Esophagus (tissue), 2 donors: ENCODE data around the gene NME3. TPM values are rescaled to one million over a fixed set of nuclear protein-coding genes. Genes with fewer than 3 reads are reported as not detected.

ENCODE experiments used
- H3K27ac ChIP-seq, 2 donors: one replicate each; pipeline ENCODE4 v1.5.1; 2013; ENCODE audit warnings: low read depth in 2 of 2, mild to moderate bottlenecking in 2 of 2, inconsistent platforms in 1 of 2, low read length in 1 of 2, moderate library complexity in 1 of 2
- H3K27me3 ChIP-seq, 2 donors: one replicate each; pipeline ENCODE4 v1.6.1; 2013; ENCODE audit warnings: low read length in 2 of 2, control low read depth in 1 of 2, mild to moderate bottlenecking in 1 of 2; ENCODE audit not compliant: insufficient read depth in 2 of 2, control insufficient read depth in 1 of 2
- H3K36me3 ChIP-seq, 2 donors: one replicate each; pipeline ENCODE4 v1.6.1; 2013; ENCODE audit warnings: low read length in 1 of 2; ENCODE audit not compliant: control insufficient read depth in 2 of 2, insufficient read depth in 2 of 2
- H3K4me1 ChIP-seq, 2 donors: one replicate each; pipeline ENCODE4 v1.6.1; 2013; ENCODE audit warnings: low read length in 1 of 2; ENCODE audit not compliant: control insufficient read depth in 2 of 2, insufficient read depth in 2 of 2
- H3K4me3 ChIP-seq, 2 donors: one replicate each; pipeline ENCODE4 v1.5.1; 2013; ENCODE audit warnings: low read length in 2 of 2, mild to moderate bottlenecking in 2 of 2, low read depth in 1 of 2, moderate library complexity in 1 of 2
- H3K9me3 ChIP-seq, 2 donors: one replicate each; pipeline ENCODE4 v1.6.1; 2013; ENCODE audit warnings: mild to moderate bottlenecking in 2 of 2, low read depth in 1 of 2, low read length in 1 of 2, moderate library complexity in 1 of 2; ENCODE audit not compliant: control insufficient read depth in 2 of 2, insufficient read depth in 1 of 2
- WGBS, 2 donors: extraction: QIAGEN DNeasy Blood & Tissue Kit; methylation state at CpG; one replicate each; pipeline ENCODE4 v1.1.7; 2013; 5-methylcytosine and 5-hydroxymethylcytosine counted together
- polyA plus RNA-seq, 2 donors: library from polyadenylated mRNA; stranded (reverse); fragments of 200-250 nt; gene quantifications; one replicate each; pipeline ENCODE4 v1.2.3, GENCODE V29; 2013
- donor health status: healthy with polysubstance abuse.
- donor health status: Bipolar disorder and iron deficiency.

The NME3 gene
- polyA plus RNA-seq, 2 donors, result 51.0 to 102 TPM

GRCh38 chr16:1782408-1783264, 11.3 kb upstream of the NME3 start, which contains the start of the genes NUBP2 and SPSB3:
TSS of gene NUBP2 (plus strand) at chr16:1782960. CDS start at chr16:1783021, 61 bp downstream.
TSS of gene SPSB3 (minus strand) at chr16:1782571. CDS start at chr16:1781483, 1,088 bp downstream.
- Histone ChIP-seq H3K36me3 (peaks cover 0 to 40% of the 10 kb centered on the region in 2 donors), H3K27me3 (no peaks in the 10 kb centered on the region), H3K4me1 (peaks cover 8 to 16% of the 10 kb centered on the region in 2 donors), H3K27ac (peak within 1 kb of the TSS; percentile 93 to 94), H3K9me3 (peaks cover 0 to 2% of the 10 kb centered on the region in 2 donors), H3K4me3 (peak within 1 kb of the TSS; percentile 78 to 84)
- 0% methylated on average over 85 to 102 of the region's 102 CpGs for WGBS, 2 donors

GRCh38 chr16:1781758-1782407, 10.5 kb upstream of the NME3 start:
- peak overlapping the region; percentile 93 to 94 for H3K27ac ChIP-seq
- peaks cover 8 to 17% of the 10 kb centered on the region in 2 donors for H3K4me1 ChIP-seq
- H3K27me3 ChIP-seq, result no peaks in the 10 kb centered on the region
- peaks cover 0 to 39% of the 10 kb centered on the region in 2 donors for H3K36me3 ChIP-seq
- H3K4me3 ChIP-seq, result peak overlapping the region; percentile 75 to 78
- H3K9me3 ChIP-seq, result peaks cover 0 to 2% of the 10 kb centered on the region in 2 donors
- WGBS, 2 donors, result 1% methylated on average over 60 to 70 of the region's 70 CpGs

- peaks cover 0 to 2% of the 10 kb centered on the region in 2 donors for H3K9me3 ChIP-seq
- no peaks in the 10 kb centered on the region for H3K27me3 ChIP-seq
- peak overlapping the region; percentile 93 to 94 for H3K27ac ChIP-seq
- peaks cover 0 to 40% of the 10 kb centered on the region in 2 donors for H3K36me3 ChIP-seq
- H3K4me1 ChIP-seq, result peaks cover 9 to 19% of the 10 kb centered on the region in 2 donors
- H3K4me3 ChIP-seq, result peak overlapping the region; percentile 75 to 78
- 61 to 62% methylated on average over 20 of the region's 20 CpGs for WGBS, 2 donors
Measured at GRCh38 chr16:1781254-1781653, 9.9 kb upstream of the NME3 start.

- Histone ChIP-seq H3K4me3 (peak overlapping the region in 1 of 2 donors; percentile 78), H3K27me3 (no peaks in the 10 kb centered on the region), H3K9me3 (peaks cover 0 to 2% of the 10 kb centered on the region in 2 donors), H3K27ac (peak overlapping the region in 1 of 2 donors; percentile 19), H3K36me3 (peaks cover 0 to 41% of the 10 kb centered on the region in 2 donors), H3K4me1 (peaks cover 9 to 19% of the 10 kb centered on the region in 2 donors)
- WGBS, 2 donors, result 71 to 72% methylated on average over 6 of the region's 6 CpGs
Measured at GRCh38 chr16:1780677-1781072, 9.3 kb upstream of the NME3 start.

- WGBS, 2 donors, result 77 to 80% methylated on average over 27 of the region's 27 CpGs
- H3K9me3 ChIP-seq, result peaks cover 0 to 2% of the 10 kb centered on the region in 2 donors
- no peaks in the 10 kb centered on the region for H3K27me3 ChIP-seq
- peaks cover 9 to 22% of the 10 kb centered on the region in 2 donors for H3K4me1 ChIP-seq
- peaks cover 0 to 44% of the 10 kb centered on the region in 2 donors for H3K36me3 ChIP-seq
- H3K4me3 ChIP-seq, result peak overlapping the region; percentile 5 to 16
- peak overlapping the region; percentile 4 to 59 for H3K27ac ChIP-seq
Measured at GRCh38 chr16:1779741-1780676, 8.7 kb upstream of the NME3 start.

- Histone ChIP-seq H3K4me1 (peaks cover 12 to 28% of the 10 kb centered on the region in 2 donors), H3K27ac (peak overlapping the region; percentile 4 to 59), H3K36me3 (peaks cover 0 to 44% of the 10 kb centered on the region in 2 donors), H3K9me3 (peaks cover 0 to 2% of the 10 kb centered on the region in 2 donors), H3K4me3 (peak overlapping the region; percentile 5 to 16), H3K27me3 (no peaks in the 10 kb centered on the region)
- 79 to 80% methylated on average over 8 of the region's 8 CpGs for WGBS, 2 donors
Measured at GRCh38 chr16:1779234-1779701, 7.9 kb upstream of the NME3 start.

- 83 to 85% methylated on average over 32 to 34 of the region's 34 CpGs for WGBS, 2 donors
- Histone ChIP-seq H3K27ac (no peak overlapping the region), H3K4me1 (peaks cover 10 to 32% of the 10 kb centered on the region in 2 donors), H3K36me3 (peaks cover 0 to 44% of the 10 kb centered on the region in 2 donors), H3K9me3 (peaks cover 0 to 2% of the 10 kb centered on the region in 2 donors), H3K4me3 (no peak overlapping the region), H3K27me3 (no peaks in the 10 kb centered on the region)
Measured at GRCh38 chr16:1778200-1779179, 7.1 kb upstream of the NME3 start.
